T-cell (primary cell): ENCODE measurements around the gene GIGYF1. TPM values are rescaled to one million over a fixed set of nuclear protein-coding genes. Genes with fewer than 3 reads are reported as not detected.
A peak's percentile ranks its signal among the peaks of the same experiment; 100 is the strongest.

Experiments
- ATAC-seq, 4 experiments: fragments of 200-7000 bp in 3 of 4; fragments of 150-1000 bp in 1 of 4; cut with Tn5 transposase; replicated peaks in 1 of 4; 1 replicate in 3 of 4; 2 replicates in 1 of 4; pipeline ENCODE4 v1.10.0; 2021; ENCODE audit warnings: moderate library complexity in 3 of 4, mild to moderate bottlenecking in 2 of 4, moderate number of reproducible peaks in 1 of 4
- CTCF ChIA-PET, 2 donors: fragments of 300-600 bp; sonication (Branson Sonifier 250); formaldehyde crosslinking; loops; one replicate each; lab custom pipeline; 2022; ENCODE audit warnings: antibody characterized with exemption in 2 of 2; lab: Charles Lee
- POLR2A ChIA-PET, 2 donors: fragments of 300-600 bp; sonication (Branson Sonifier 250); formaldehyde crosslinking; loops; one replicate each; lab custom pipeline; 2022; ENCODE audit warnings: antibody characterized with exemption in 2 of 2; lab: Charles Lee
- DNase-seq, 35 experiments: peaks; one replicate each; pipeline versions ENCODE4 v3.0.0 to v3.0.0-alpha.2; 2013 to 2023
- H3K27ac ChIP-seq: one replicate; pipeline ENCODE4 v1.5.1; 2013; ENCODE audit warnings: low read length
- H3K27me3 ChIP-seq, 2 experiments: replicated peaks in 1 of 2; 1 replicate in 1 of 2; 2 replicates in 1 of 2; pipeline versions ENCODE4 v1.6.1 to v1.7.0; 2013; ENCODE audit warnings: low read length in 1 of 2, mixed read lengths in 1 of 2; ENCODE audit not compliant: control insufficient read depth in 2 of 2, insufficient read depth in 2 of 2; ENCODE audit errors: extremely low read depth in 1 of 2
- H3K36me3 ChIP-seq, 2 donors: 1 replicate in 1 of 2; 2 replicates in 1 of 2; pipeline versions ENCODE4 v1.6.1 to v1.7.0; 2013; ENCODE audit warnings: low read length in 1 of 2; ENCODE audit not compliant: control insufficient read depth in 2 of 2, insufficient read depth in 1 of 2; ENCODE audit errors: extremely low read depth in 1 of 2
- H3K4me1 ChIP-seq, 2 experiments: 1 replicate in 1 of 2; 2 replicates in 1 of 2; pipeline versions ENCODE4 v1.6.1 to v1.7.0; 2013; ENCODE audit warnings: low read length in 2 of 2, mixed read lengths in 1 of 2; ENCODE audit not compliant: insufficient read depth in 2 of 2, control insufficient read depth in 1 of 2; ENCODE audit errors: extremely low read depth in 1 of 2
- H3K4me3 ChIP-seq, 2 donors: 1 replicate in 1 of 2; 2 replicates in 1 of 2; pipeline versions ENCODE4 v1.5.1 to v1.7.0; 2013; ENCODE audit warnings: mild to moderate bottlenecking in 2 of 2, low read length in 1 of 2, moderate library complexity in 1 of 2; ENCODE audit not compliant: control insufficient read depth in 1 of 2; ENCODE audit errors: extremely low read depth in 1 of 2
- H3K9me3 ChIP-seq: 2 replicates; pipeline ENCODE4 v1.7.0; 2013
- H3K27ac Mint-ChIP-seq, 2 donors: one replicate each; pipeline ENCODE4 v1.8.0; 2020 to 2021; ENCODE audit warnings: mild to moderate bottlenecking in 2 of 2, mixed read lengths in 2 of 2
- H3K27me3 Mint-ChIP-seq, 2 donors: one replicate each; pipeline ENCODE4 v1.8.0; 2021 to 2022; ENCODE audit warnings: mixed read lengths in 2 of 2
- H3K36me3 Mint-ChIP-seq: one replicate; pipeline ENCODE4 v1.8.0; 2021; ENCODE audit warnings: mixed read lengths
- H3K4me1 Mint-ChIP-seq, 3 donors: one replicate each; pipeline ENCODE4 v1.8.0; 2020 to 2022; ENCODE audit warnings: mixed read lengths in 3 of 3, mild to moderate bottlenecking in 1 of 3
- H3K4me3 Mint-ChIP-seq, 3 donors: one replicate each; pipeline ENCODE4 v1.8.0; 2020 to 2022; ENCODE audit warnings: mild to moderate bottlenecking in 3 of 3, mixed read lengths in 3 of 3, moderate library complexity in 3 of 3
- H3K9me3 Mint-ChIP-seq, 3 donors: one replicate each; pipeline ENCODE4 v1.8.0; 2020 to 2022; ENCODE audit warnings: mixed read lengths in 3 of 3
- WGBS: methylation state at CpG from one replicate; pipeline ENCODE4 v1.1.5; 2013; ENCODE audit warnings: missing lambda C conversion rate; ENCODE audit not compliant: insufficient coverage; 5-methylcytosine and 5-hydroxymethylcytosine counted together
- total RNA-seq, 35 experiments: library from RNA in 6 of 35; stranded (reverse) in 6 of 35; fragments of 120-200 nt in 1 of 35; gene quantifications; one replicate each; pipeline versions ENCODE4 v1.2.1 to v1.2.4 and lab custom pipeline; 2013 to 2026

The GIGYF1 gene
- total RNA-seq, 5 donors from 2014 or later (not counting 1 experiment from before 2014, with no cell fraction given), result 87.7 to 161 (median 124) TPM

DNA sequence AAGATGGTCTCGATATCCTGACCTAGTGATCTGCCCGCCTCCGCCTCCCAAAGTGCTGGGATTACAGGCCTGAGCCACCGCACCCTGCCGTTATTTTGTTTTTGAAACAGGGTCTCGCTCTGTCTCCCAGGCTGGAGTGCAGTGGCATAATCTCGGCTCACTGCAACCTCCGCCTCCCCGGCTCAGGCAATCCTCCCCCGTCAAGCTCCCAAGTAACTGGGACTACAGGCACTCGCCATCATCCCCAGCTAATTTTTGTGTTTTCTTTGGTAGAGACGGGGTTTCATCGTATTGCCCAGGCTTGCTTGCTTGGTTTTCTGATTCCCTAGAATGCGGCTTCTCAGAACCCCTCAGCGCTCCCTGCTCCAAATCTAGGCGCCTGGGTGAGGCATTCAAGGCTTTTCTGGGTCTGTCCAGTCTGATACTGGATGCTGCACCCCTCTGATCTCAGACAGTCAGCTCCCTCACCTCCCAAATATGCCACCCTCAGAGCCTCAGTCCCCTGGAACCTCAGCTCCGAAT lies 54.0 kb downstream of the GIGYF1 start:
- WGBS, result 92% methylated on average over 14 of the region's 17 CpGs
- H3K4me3 Mint-ChIP-seq, result no peak overlapping the region
- ATAC-seq, result no peak
- H3K27me3 Mint-ChIP-seq, result peaks cover 0 to 3% of the 10 kb centered on the region in 2 donors
- H3K36me3 Mint-ChIP-seq, result peaks cover 3% of the 10 kb centered on the region
- Histone ChIP-seq H3K36me3 (no peaks in the 10 kb centered on the region), H3K9me3 (no peaks in the 10 kb centered on the region), H3K27me3 (peaks cover 0 to 25% of the 10 kb centered on the region in 2 experiments), H3K4me1 (peaks cover 0 to 2% of the 10 kb centered on the region in 2 experiments), H3K4me3 (no peak overlapping the region), H3K27ac (no peak overlapping the region)
- DNase-seq, result no peak
- H3K9me3 Mint-ChIP-seq, result no peaks in the 10 kb centered on the region
- ChIA-PET CTCF (no interaction called here), POLR2A (no interaction called here)
- no peak overlapping the region for H3K27ac Mint-ChIP-seq
- peaks cover 0 to 3% (median 0%) of the 10 kb centered on the region in 3 donors for H3K4me1 Mint-ChIP-seq

GRCh38 chr7:100632951-100633717 lies 60.9 kb downstream of the GIGYF1 start:
- peak overlapping the region; percentile 77 to 82 (median 80) for H3K4me3 Mint-ChIP-seq
- no peak overlapping the region for H3K27ac ChIP-seq
- ChIA-PET CTCF (interaction anchor here (0.6 to 1.2 kb wide), 11 partner anchors 15 to 988 kb away, joined by 3 to 9 read pairs (median 4); partner anchors contain the start of genes MOSPD3 (in 2 of the 2), FBXO24 (in 1 of the 2), GNB2 (in 1 of the 2) and LRCH4 (in 1 of the 2)), POLR2A (interaction anchor here in 1 of 2 donors (0.6 kb wide), 1 partner anchor 20 kb away, joined by 3 read pairs; no protein-coding TSS in a partner anchor)
- peak overlapping the region; percentile 74 to 84 for H3K27ac Mint-ChIP-seq
- ATAC-seq, result peak; percentile 72 to 80 (median 76)
- H3K36me3 Mint-ChIP-seq, result peaks cover 3% of the 10 kb centered on the region
- H3K9me3 ChIP-seq, result no peaks in the 10 kb centered on the region
- H3K4me1 ChIP-seq, result peaks cover 0 to 29% of the 10 kb centered on the region in 2 experiments
- H3K27me3 Mint-ChIP-seq, result no peaks in the 10 kb centered on the region
- no peaks in the 10 kb centered on the region for H3K36me3 ChIP-seq
- H3K4me3 ChIP-seq, result peak overlapping the region; percentile 65 to 66
- no peaks in the 10 kb centered on the region for H3K9me3 Mint-ChIP-seq
- WGBS, result 3% methylated on average over 69 of the region's 72 CpGs
- H3K27me3 ChIP-seq, result peaks cover 0 to 25% of the 10 kb centered on the region in 2 experiments
- peaks cover 19 to 34% (median 28%) of the 10 kb centered on the region in 3 donors for H3K4me1 Mint-ChIP-seq
- peak in 26 of 35 experiments; percentile 16 to 72 (median 42) for DNase-seq

- H3K27ac ChIP-seq, result no peak overlapping the region
- no peaks in the 10 kb centered on the region for H3K9me3 Mint-ChIP-seq
- DNase-seq (no peak), ATAC-seq (no peak)
- no peaks in the 10 kb centered on the region for H3K27me3 Mint-ChIP-seq
- CTCF ChIA-PET, result interaction anchor here (0.6 to 1.6 kb wide), 3 partner anchors 10 to 61 kb away, joined by 3 to 4 read pairs (median 3); no protein-coding TSS in a partner anchor
- POLR2A ChIA-PET, result interaction anchor here in 1 of 2 donors (0.5 kb wide), 1 partner anchor 150 kb away, joined by 5 read pairs; no protein-coding TSS in a partner anchor
- 90% methylated on average over 2 of the region's 4 CpGs for WGBS
- peaks cover 0 to 20% of the 10 kb centered on the region in 2 experiments for H3K27me3 ChIP-seq
- no peaks in the 10 kb centered on the region for H3K9me3 ChIP-seq
- peak overlapping the region; percentile 11 to 28 for H3K27ac Mint-ChIP-seq
- no peak overlapping the region for H3K4me3 Mint-ChIP-seq
- no peaks in the 10 kb centered on the region for H3K36me3 ChIP-seq
- no peaks in the 10 kb centered on the region for H3K36me3 Mint-ChIP-seq
- peaks cover 5 to 53% of the 10 kb centered on the region in 2 experiments for H3K4me1 ChIP-seq
- H3K4me1 Mint-ChIP-seq, result peaks cover 38 to 54% (median 48%) of the 10 kb centered on the region in 3 donors
- no peak overlapping the region for H3K4me3 ChIP-seq
Measured at GRCh38 chr7:100630066-100630465, 64.0 kb downstream of the GIGYF1 start.

Other genes with a start within 250 kb of the GIGYF1 start
- 1 to 10 TPM; 1.3 to 4.0 (median 3.3) TPM for gene SPACDR, start 230.0 kb downstream of the GIGYF1 start, total RNA-seq
- 100 to 1,000 TPM in 4 of 5 donors, 10 to 100 TPM in 1; 85.2 to 160 (median 148) TPM for gene TSC22D4, start 215.0 kb downstream of the GIGYF1 start, total RNA-seq
- 1 to 10 TPM in 2 of 5 donors, under 1 TPM in 3; 0.50 to 1.4 (median 0.99) TPM for gene NYAP1, start 210.3 kb downstream of the GIGYF1 start, total RNA-seq
- gene AGFG2, start 155.0 kb downstream of the GIGYF1 start, total RNA-seq, result 10 to 100 TPM; 26.2 to 54.6 (median 40.2) TPM
- 100 to 1,000 TPM in 3 of 5 donors, 10 to 100 TPM in 2; 61.2 to 129 (median 107) TPM for gene SAP25, start 120.3 kb downstream of the GIGYF1 start, total RNA-seq
- 100 to 1,000 TPM; 328 to 377 (median 362) TPM for gene LRCH4, start 108.1 kb downstream of the GIGYF1 start, total RNA-seq
- gene FBXO24, start 107.9 kb downstream of the GIGYF1 start, total RNA-seq, result 1 to 10 TPM in 3 of 5 donors, under 1 TPM in 2; 0.70 to 1.7 (median 1.3) TPM
- 10 to 100 TPM in 3 of 5 donors, 1 to 10 TPM in 2; 5.4 to 14.0 (median 10.5) TPM for gene PCOLCE, start 91.9 kb downstream of the GIGYF1 start, total RNA-seq
- gene MOSPD3, start 81.7 kb downstream of the GIGYF1 start, total RNA-seq, result 10 to 100 TPM; 10.9 to 19.0 (median 16.3) TPM
- gene TFR2, start 52.7 kb downstream of the GIGYF1 start, total RNA-seq, result 1 to 10 TPM; 3.8 to 8.7 (median 6.7) TPM
- not detected for gene ACTL6B, start 37.8 kb downstream of the GIGYF1 start, total RNA-seq
- gene GNB2, start 20.5 kb downstream of the GIGYF1 start, total RNA-seq, result 100 to 1,000 TPM; 101 to 175 (median 153) TPM
- gene POP7, start 11.9 kb upstream of the GIGYF1 start, total RNA-seq, result 10 to 100 TPM in 3 of 5 donors, 1 to 10 TPM in 2; 8.3 to 18.1 (median 17.8) TPM
- not detected for gene EPO, start 26.2 kb upstream of the GIGYF1 start, total RNA-seq
- not detected for gene ZAN, start 39.3 kb upstream of the GIGYF1 start, total RNA-seq
- 10 to 100 TPM in 2 of 5 donors, 1 to 10 TPM in 3; 7.8 to 12.7 (median 9.5) TPM for gene EPHB4, start 133.3 kb upstream of the GIGYF1 start, total RNA-seq
- gene SLC12A9, start 158.5 kb upstream of the GIGYF1 start, total RNA-seq, result 10 to 100 TPM; 49.9 to 72.6 (median 70.2) TPM
- gene TRIP6, start 173.1 kb upstream of the GIGYF1 start, total RNA-seq, result 10 to 100 TPM in 2 of 5 donors, 1 to 10 TPM in 3; 5.6 to 14.6 (median 8.8) TPM
- 100 to 1,000 TPM; 224 to 308 (median 243) TPM for gene SRRT, start 180.9 kb upstream of the GIGYF1 start, total RNA-seq
- 1 to 10 TPM in 4 of 5 donors, under 1 TPM in 1; 0.50 to 9.0 (median 6.2) TPM for gene UFSP1, start 195.5 kb upstream of the GIGYF1 start, total RNA-seq
- gene ACHE, start 201.6 kb upstream of the GIGYF1 start, total RNA-seq, result under 1 TPM; 0.13 to 0.84 (median 0.44) TPM